Trophoblast cell (in vitro differentiated cells and primary cell): Measurements from ENCODE around the gene CPTP.

ENCODE experiments used
- DNase-seq, 2 donors: peaks; one replicate each; pipeline ENCODE4 v3.0.0-alpha.2; 2016
- H2AFZ ChIP-seq: 2 replicates; pipeline ENCODE4 v1.6.1; 2013; ENCODE audit warnings: low read length, moderate library complexity, mild to moderate bottlenecking; ENCODE audit not compliant: insufficient read depth, poor library complexity
- H2AK5ac ChIP-seq: 2 replicates; pipeline ENCODE4 v1.6.1; 2013; ENCODE audit warnings: mild to moderate bottlenecking, low read length
- H2BK120ac ChIP-seq: 2 replicates; pipeline ENCODE4 v1.6.1; 2013; ENCODE audit warnings: low read length, mild to moderate bottlenecking, moderate library complexity; ENCODE audit not compliant: insufficient read depth, poor library complexity
- H2BK12ac ChIP-seq: 2 replicates; pipeline ENCODE4 v1.6.1; 2013; ENCODE audit warnings: mild to moderate bottlenecking, low read length, moderate library complexity
- H2BK5ac ChIP-seq: 2 replicates; pipeline ENCODE4 v1.6.1; 2013; ENCODE audit warnings: low read length, low read depth, moderate library complexity, mild to moderate bottlenecking; ENCODE audit not compliant: poor library complexity
- H3K14ac ChIP-seq: 2 replicates; pipeline ENCODE4 v1.6.1; 2013; ENCODE audit warnings: mild to moderate bottlenecking, low read length
- H3K18ac ChIP-seq: 2 replicates; pipeline ENCODE4 v1.6.1; 2013; ENCODE audit warnings: mild to moderate bottlenecking, low read length
- H3K23ac ChIP-seq: 2 replicates; pipeline ENCODE4 v1.6.1; 2013; ENCODE audit warnings: low read length
- H3K27ac ChIP-seq: 2 replicates; pipeline ENCODE4 v1.5.1; 2013; ENCODE audit warnings: low read depth, mild to moderate bottlenecking, inconsistent platforms, low read length, moderate library complexity
- H3K27me3 ChIP-seq: 2 replicates; pipeline ENCODE4 v1.6.1; 2013; ENCODE audit warnings: inconsistent platforms, mild to moderate bottlenecking, low read length, moderate library complexity; ENCODE audit not compliant: insufficient read depth
- H3K36me3 ChIP-seq, 2 experiments: 1 replicate in 1 of 2; 2 replicates in 1 of 2; pipeline ENCODE4 v1.6.1; 2013; ENCODE audit warnings: low read length in 2 of 2, mild to moderate bottlenecking in 2 of 2, moderate library complexity in 1 of 2; ENCODE audit not compliant: insufficient read depth in 2 of 2, control insufficient read depth in 1 of 2
- H3K4ac ChIP-seq: 2 replicates; pipeline ENCODE4 v1.6.1; 2013; ENCODE audit warnings: low read depth, mild to moderate bottlenecking, low read length, moderate library complexity
- H3K4me1 ChIP-seq, 2 experiments: 1 replicate in 1 of 2; 2 replicates in 1 of 2; pipeline ENCODE4 v1.6.1; 2013; ENCODE audit warnings: low read length in 2 of 2, mild to moderate bottlenecking in 2 of 2, moderate library complexity in 1 of 2; ENCODE audit not compliant: insufficient read depth in 2 of 2, control insufficient read depth in 1 of 2
- H3K4me2 ChIP-seq: 2 replicates; pipeline ENCODE4 v1.6.1; 2013; ENCODE audit warnings: inconsistent platforms, mild to moderate bottlenecking, low read length, moderate library complexity
- H3K4me3 ChIP-seq: 2 replicates; pipeline ENCODE4 v1.5.1; 2013; ENCODE audit warnings: mild to moderate bottlenecking, low read depth, low read length, inconsistent platforms
- H3K79me1 ChIP-seq: one replicate; pipeline ENCODE4 v1.6.1; 2013; ENCODE audit warnings: low read length
- H3K79me2 ChIP-seq: 2 replicates; pipeline ENCODE4 v1.6.1; 2013; ENCODE audit warnings: low read length, mild to moderate bottlenecking; ENCODE audit not compliant: control insufficient read depth, insufficient read depth, poor library complexity
- H3K9ac ChIP-seq: 2 replicates; pipeline ENCODE4 v1.6.1; 2013; ENCODE audit warnings: mild to moderate bottlenecking, low read length
- H3K9me3 ChIP-seq: 2 replicates; pipeline ENCODE4 v1.6.1; 2013; ENCODE audit warnings: low read depth, mild to moderate bottlenecking, control low read depth, inconsistent platforms, low read length; ENCODE audit not compliant: insufficient read depth
- H4K12ac ChIP-seq: 2 replicates; pipeline ENCODE4 v1.6.1; 2013; ENCODE audit warnings: low read depth, mild to moderate bottlenecking, low read length, moderate library complexity
- H4K8ac ChIP-seq: 2 replicates; pipeline ENCODE4 v1.6.1; 2013; ENCODE audit warnings: low read depth, mild to moderate bottlenecking, low read length, moderate library complexity
- H4K91ac ChIP-seq: one replicate; pipeline ENCODE4 v1.6.1; 2013; ENCODE audit warnings: low read depth, mild to moderate bottlenecking, low read length, moderate library complexity
- WGBS: extraction: QIAGEN DNeasy Blood & Tissue Kit; methylation state at CpG from one replicate; pipeline ENCODE4 v1.1.7; 2013; ENCODE audit warnings: missing lambda C conversion rate; ENCODE audit not compliant: insufficient read length, insufficient coverage; ENCODE audit errors: extremely low coverage; 5-methylcytosine and 5-hydroxymethylcytosine counted together

CPTP gene

DNA sequence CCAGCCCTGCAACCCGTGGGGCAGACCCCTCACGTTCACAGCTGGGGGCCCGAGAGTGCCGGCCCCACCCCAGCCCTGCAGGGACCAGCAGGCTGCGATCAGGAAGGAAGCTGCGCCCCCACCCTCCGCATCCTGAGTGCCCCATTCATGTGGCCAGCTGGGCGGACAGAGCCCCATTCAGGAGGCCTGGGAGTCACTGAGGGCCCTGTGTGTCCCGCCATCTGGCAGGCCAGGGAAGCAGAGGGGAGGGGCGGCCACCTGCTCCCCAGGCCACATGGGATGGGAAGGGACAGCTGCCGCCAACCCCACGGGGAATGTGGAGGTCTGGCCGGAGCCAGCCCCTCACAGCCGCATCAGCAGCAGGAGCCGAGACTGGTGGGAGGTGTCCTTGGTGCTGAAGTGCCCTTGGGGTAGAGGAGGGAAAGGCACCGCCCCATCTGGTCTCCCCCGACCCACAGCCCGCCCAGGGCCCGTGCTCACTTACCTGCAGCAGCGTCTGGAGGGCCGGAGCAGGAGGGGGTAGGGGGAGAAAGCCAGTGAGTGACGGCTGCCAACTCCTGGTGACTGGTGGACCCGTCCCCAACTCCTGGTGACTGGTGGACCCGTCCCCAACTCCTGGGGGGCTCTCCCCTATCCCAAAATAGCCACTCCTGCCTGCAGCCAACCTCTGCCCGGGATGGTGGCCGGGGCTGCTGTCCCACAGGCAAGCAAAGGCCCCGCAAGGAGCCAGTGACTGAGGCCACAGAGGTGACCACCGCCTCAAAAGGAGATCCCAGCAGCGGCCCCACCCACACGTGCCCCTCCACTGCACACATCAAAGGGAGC lies 25.5 kb upstream of the CPTP start:
- Histone ChIP-seq H3K9ac (no peak overlapping the region), H4K12ac (no peak overlapping the region), H2AFZ (no peak overlapping the region), H3K36me3 (peaks cover 33 to 36% of the 10 kb centered on the region in 2 experiments), H2AK5ac (no peak overlapping the region), H4K8ac (no peak overlapping the region), H3K4me3 (no peak overlapping the region), H3K18ac (no peak overlapping the region), H3K27me3 (no peaks in the 10 kb centered on the region), H3K79me2 (no peaks in the 10 kb centered on the region), H2BK120ac (no peak overlapping the region), H3K4me2 (no peak overlapping the region), H2BK12ac (no peak overlapping the region), H3K4ac (no peak overlapping the region), H3K14ac (no peak overlapping the region), H3K23ac (no peak overlapping the region), H3K27ac (no peak overlapping the region), H3K79me1 (no peaks in the 10 kb centered on the region), H3K9me3 (peaks cover 8% of the 10 kb centered on the region), H4K91ac (no peak overlapping the region), H3K4me1 (peaks cover 10 to 11% of the 10 kb centered on the region in 2 experiments), H2BK5ac (no peak overlapping the region)
- WGBS: no CpG with 5 or more reads among the region's 30 CpGs
- DNase-seq: no peak

DNA sequence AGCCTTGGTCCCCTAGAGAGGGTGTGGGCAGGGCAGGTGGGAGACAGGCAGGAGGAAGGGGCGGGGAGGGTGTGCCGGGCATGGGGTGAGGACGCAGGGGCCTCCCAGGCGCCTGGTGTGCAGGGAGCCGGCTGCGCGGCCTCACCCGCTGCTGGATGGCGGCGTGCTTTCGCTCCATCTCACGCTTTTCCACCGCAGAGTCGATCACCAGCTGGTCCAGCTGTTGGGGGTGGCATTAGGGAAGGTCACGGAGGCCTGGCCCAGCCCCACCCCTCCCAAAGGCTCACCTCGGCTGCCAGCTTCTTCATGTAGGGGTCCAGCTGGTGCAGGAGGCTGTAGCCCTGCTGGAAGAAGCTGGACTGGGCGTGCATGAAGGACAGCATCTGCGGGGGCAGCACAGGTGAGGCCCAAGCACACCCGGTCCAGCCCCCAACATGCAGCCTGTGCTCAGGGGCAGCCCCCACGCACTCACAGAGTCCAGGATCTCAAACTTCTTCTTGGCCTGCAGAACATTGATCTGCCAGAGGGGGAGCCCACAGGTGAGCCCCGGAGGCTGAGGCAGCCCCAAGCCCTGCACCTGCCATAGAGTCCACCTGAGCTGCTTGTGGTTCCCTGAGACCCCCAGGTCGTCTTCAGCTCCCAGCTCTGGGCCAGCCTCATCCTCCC lies 24.8 kb upstream of the CPTP start:
- Histone ChIP-seq H3K27me3 (no peaks in the 10 kb centered on the region), H3K4me1 (peaks cover 17 to 18% of the 10 kb centered on the region in 2 experiments), H3K23ac (no peak overlapping the region), H3K9me3 (peaks cover 8% of the 10 kb centered on the region), H2AK5ac (no peak overlapping the region), H4K12ac (no peak overlapping the region), H3K18ac (no peak overlapping the region), H2BK12ac (no peak overlapping the region), H3K9ac (no peak overlapping the region), H3K79me2 (peaks cover 3% of the 10 kb centered on the region), H3K4me2 (no peak overlapping the region), H2BK5ac (no peak overlapping the region), H3K79me1 (peaks cover 4% of the 10 kb centered on the region), H3K27ac (no peak overlapping the region), H2BK120ac (no peak overlapping the region), H3K4me3 (no peak overlapping the region), H4K91ac (no peak overlapping the region), H3K4ac (no peak overlapping the region), H2AFZ (no peak overlapping the region), H3K14ac (no peak overlapping the region), H3K36me3 (peaks cover 26 to 28% of the 10 kb centered on the region in 2 experiments), H4K8ac (no peak overlapping the region)
- no peak for DNase-seq
- no CpG with 5 or more reads among the region's 22 CpGs for WGBS

DNA sequence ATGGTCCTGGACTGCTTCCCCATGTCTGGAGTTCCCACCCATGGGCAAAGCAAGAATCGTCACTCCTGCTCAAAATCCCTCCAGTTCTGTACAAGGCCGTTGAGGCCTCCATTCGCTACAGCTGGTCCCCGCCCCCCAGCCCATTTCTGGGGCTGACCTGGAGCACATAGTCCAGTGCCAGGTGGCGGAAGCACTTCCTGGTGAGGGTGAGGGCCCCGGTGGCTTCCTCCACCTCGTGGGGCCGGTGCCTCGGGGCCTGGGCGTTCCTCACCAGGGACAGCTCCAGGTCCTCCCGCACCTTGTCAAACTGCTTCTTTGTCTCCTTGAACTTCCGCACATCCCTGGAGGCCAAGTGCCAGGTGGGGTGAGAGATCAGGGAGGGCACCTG lies 24.3 kb upstream of the CPTP start:
- no peak overlapping the region for H3K4me3 ChIP-seq
- H3K79me2 ChIP-seq: peaks cover 4% of the 10 kb centered on the region
- DNase-seq: peak in 1 of 2 donors; percentile 52
- no peak overlapping the region for H3K23ac ChIP-seq
- H2AFZ ChIP-seq: no peak overlapping the region
- H3K27me3 ChIP-seq: no peaks in the 10 kb centered on the region
- H3K18ac ChIP-seq: no peak overlapping the region
- no peak overlapping the region for H3K4ac ChIP-seq
- no peak overlapping the region for H2BK120ac ChIP-seq
- H4K8ac ChIP-seq: no peak overlapping the region
- H2AK5ac ChIP-seq: no peak overlapping the region
- peaks cover 22 to 23% of the 10 kb centered on the region in 2 experiments for H3K4me1 ChIP-seq
- H2BK5ac ChIP-seq: no peak overlapping the region
- H3K9ac ChIP-seq: no peak overlapping the region
- H3K4me2 ChIP-seq: no peak overlapping the region
- H3K36me3 ChIP-seq: peaks cover 22 to 24% of the 10 kb centered on the region in 2 experiments
- H3K14ac ChIP-seq: no peak overlapping the region
- H3K9me3 ChIP-seq: peaks cover 8% of the 10 kb centered on the region
- H3K79me1 ChIP-seq: peaks cover 10% of the 10 kb centered on the region
- H2BK12ac ChIP-seq: no peak overlapping the region
- no peak overlapping the region for H4K91ac ChIP-seq
- H3K27ac ChIP-seq: no peak overlapping the region
- WGBS: no CpG with 5 or more reads among the region's 12 CpGs
- no peak overlapping the region for H4K12ac ChIP-seq

DNA sequence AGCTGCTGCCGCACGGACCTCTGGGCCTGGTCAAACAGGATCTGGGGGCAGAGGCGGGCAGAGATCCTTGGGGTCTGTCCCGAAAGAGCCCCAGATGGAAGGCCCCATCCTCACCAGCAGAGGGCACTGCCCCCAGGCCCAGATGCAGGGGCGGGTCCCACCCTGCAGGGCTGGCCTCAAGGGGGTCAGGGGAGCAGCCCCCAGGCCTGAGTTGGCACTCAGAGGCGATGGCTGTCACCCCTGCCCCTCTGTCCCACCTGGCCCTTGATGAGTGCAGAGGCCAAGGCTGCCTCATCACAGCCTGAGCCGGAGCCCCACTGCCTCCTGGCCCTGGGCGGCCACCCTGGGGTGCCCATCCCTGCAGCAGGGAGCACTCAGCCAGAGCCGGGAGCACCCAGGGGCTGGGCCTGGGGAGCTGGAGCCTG lies 22.6 kb upstream of the CPTP start:
- no peak overlapping the region for H3K27ac ChIP-seq
- WGBS: no CpG with 5 or more reads among the region's 9 CpGs
- H2AK5ac ChIP-seq: no peak overlapping the region
- peaks cover 13% of the 10 kb centered on the region for H3K79me1 ChIP-seq
- H3K36me3 ChIP-seq: peaks cover 7 to 10% of the 10 kb centered on the region in 2 experiments
- no peak overlapping the region for H2BK120ac ChIP-seq
- peaks cover 7% of the 10 kb centered on the region for H3K79me2 ChIP-seq
- no peak for DNase-seq
- no peak overlapping the region for H3K4me3 ChIP-seq
- H4K91ac ChIP-seq: no peak overlapping the region
- H2BK5ac ChIP-seq: no peak overlapping the region
- no peak overlapping the region for H4K8ac ChIP-seq
- H3K9ac ChIP-seq: no peak overlapping the region
- H3K4ac ChIP-seq: no peak overlapping the region
- H3K23ac ChIP-seq: no peak overlapping the region
- peaks cover 5% of the 10 kb centered on the region for H3K9me3 ChIP-seq
- peaks cover 35 to 39% of the 10 kb centered on the region in 2 experiments for H3K4me1 ChIP-seq
- H4K12ac ChIP-seq: no peak overlapping the region
- no peak overlapping the region for H3K4me2 ChIP-seq
- H2AFZ ChIP-seq: no peak overlapping the region
- H3K18ac ChIP-seq: no peak overlapping the region
- no peak overlapping the region for H3K14ac ChIP-seq
- no peak overlapping the region for H2BK12ac ChIP-seq
- H3K27me3 ChIP-seq: no peaks in the 10 kb centered on the region
